GM18520 (cell line): ENCODE measurements around the gene HEPHL1.

Experiments
- ATAC-seq: cut with Tn5 transposase; IDR thresholded peaks from one replicate; pipeline ENCODE4 v1.9.1; 2021; ENCODE audit not compliant: unreplicated experiment

HEPHL1 gene

DNA sequence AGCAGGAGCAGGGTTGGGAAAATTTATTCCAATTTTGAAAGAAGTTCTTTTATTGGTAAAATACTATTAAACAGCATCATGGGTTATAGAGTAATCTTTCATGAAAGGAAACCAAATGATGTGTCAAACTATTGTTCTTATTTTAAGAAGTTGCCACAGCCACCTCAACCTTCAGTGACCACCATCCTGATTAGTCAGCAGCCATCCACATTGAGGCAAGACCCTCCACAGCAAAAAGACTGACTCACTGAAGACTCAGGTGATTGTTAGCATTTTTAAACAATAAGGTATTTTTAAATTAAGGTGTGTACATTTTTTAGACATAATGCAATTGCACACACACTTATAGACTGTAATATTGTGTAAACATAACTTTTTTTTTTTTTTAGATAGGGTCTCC, 3.7 kb upstream of the HEPHL1 start:
- ATAC-seq = no peak

DNA sequence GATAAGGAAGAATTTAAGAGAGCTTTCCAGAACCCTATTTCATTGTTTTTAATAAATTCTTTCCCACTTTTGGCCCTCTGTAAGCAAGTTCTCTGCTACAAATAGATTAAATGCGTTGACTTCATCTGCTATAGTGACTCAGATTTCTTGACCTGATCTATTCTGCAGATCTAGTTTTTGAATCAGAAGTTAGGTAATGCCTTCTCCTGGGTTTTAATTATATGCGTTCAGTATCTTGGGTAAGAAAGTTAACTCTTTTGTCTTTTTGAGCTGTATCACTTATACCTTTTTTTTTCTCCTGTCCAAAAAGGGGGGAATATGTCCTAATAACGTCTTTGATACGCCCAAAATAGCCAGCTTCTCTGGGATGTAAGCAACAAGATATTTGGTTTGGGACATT, 2.4 kb upstream of the HEPHL1 start:
- ATAC-seq = no peak

DNA sequence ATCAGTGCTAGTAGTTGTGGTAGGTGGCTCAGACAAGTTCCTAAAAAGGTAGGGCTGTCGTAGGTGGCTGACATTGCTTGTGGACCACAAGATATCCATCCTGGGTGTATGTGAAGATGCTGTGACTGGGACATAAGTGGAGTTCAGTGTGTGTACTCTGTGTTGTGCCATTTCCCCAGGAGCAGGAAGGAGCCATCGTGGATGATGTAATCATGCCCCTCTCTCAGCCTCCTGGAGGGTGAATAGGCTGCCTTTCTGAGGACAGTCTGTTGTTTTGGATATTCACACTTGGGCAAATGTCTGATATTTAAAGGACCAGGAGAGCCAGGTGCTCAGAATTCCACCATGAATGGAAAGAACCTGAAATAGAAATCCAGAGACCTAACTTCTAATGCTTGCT, 2.7 kb downstream of the HEPHL1 start:
- ATAC-seq = no peak

DNA sequence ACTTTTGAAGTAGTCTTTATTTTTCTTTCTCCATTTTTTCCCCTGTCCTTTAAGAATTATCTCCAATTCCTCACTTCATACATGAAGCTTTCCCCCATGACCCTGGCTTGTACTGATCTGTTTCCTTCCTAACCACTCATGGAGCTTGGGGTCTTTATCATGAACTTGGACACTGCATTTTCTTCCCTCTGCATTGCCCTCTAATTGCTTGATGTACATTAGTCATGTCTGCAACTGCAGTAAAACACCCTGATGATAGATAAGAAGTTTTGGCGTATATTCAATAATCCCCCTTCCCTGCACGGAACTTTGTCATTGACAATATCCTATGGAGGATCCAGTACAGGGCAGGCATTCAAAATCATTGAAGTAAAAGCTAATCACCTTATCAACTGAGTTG, 3.4 kb downstream of the HEPHL1 start:
- no peak for ATAC-seq

DNA sequence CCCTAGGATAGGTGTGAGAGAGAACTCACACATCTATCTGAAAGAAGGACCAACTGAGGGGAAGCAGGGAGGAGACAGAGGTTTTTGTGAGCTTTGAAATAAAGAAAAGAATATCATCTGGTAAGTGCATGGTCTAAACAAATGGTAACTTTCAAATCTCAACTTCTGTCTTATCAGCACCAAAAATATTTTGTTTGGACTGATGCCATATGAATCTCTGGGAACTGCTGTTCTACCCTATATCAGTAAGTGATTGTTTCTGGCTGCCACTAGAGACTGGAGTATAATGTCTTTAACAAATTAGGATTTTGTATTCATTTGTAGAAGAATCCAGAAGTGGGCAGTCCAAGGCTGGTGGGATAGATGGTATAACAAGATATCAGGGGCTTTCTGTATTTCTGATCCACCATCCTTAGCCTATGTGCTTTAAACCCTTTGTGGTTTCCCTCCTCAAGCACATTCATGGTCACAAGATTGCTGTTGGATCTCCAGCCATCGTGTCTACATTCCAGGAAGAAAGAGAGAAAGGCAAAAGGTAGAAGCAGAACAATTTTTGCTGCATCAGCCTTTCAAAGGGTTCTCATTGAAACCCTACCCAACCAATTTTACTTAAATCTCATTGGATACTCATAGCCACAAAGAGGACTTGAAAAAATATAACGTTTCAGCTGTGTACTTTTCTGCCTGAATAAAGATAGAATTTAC, 4.7 kb downstream of the HEPHL1 start:
- no peak for ATAC-seq

DNA sequence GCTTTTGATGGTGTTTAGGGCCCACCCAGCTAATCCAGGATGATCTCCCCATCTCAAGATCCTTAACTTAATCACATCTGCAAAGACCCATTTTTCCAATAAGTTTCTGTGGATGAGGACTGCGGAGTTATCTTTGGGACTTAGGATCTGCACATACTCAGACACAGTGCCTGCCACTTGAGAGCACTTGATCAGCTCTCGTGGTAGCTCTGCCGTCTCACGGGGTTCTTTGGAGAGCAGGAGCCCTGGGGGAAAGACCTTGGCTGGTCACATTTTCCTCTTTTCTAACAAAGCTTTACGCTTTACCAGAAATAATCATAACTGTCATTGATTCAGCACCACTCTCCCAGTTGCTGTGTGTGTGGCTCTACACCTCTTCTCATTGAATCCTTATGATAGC, 6.1 kb downstream of the HEPHL1 start:
- no peak for ATAC-seq

DNA sequence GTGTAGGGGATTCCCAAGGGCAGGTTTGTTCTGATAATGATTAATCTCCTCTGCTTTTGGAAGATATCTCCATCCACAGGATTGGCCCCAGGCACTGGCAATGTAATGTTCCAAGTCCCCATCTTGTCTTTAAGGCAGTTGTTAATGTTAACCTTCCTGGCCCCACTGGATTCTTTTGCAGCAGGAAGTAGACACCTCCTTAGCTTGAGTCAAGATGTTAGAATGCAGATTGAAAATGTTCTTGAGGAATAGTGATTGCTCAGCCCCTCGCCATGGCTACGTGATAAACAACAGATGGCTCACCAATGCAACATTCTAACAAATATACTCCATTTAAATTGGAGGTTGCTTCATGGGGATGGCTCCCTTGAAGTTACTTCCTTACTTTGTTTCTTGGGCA, 7.3 kb downstream of the HEPHL1 start:
- no peak for ATAC-seq

DNA sequence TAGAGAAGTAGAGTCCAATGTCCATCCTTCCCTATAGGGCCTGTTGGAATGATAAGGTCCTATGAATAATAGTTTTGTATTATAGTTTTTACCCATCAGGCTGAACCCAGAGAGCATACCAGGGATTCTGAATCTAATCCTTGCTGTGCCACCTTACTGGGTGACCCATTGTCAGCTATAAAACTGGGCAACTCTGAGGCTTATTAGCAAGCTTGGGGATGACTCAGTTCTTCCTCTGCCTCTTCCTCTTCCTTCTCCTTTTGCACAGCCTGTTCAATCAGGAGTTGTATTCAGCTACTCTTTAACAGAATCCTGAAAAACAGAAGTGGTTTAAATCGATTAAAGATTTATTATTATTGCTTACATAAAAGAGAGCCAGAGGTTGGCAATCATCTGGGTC, 8.9 kb downstream of the HEPHL1 start:
- ATAC-seq = no peak

DNA sequence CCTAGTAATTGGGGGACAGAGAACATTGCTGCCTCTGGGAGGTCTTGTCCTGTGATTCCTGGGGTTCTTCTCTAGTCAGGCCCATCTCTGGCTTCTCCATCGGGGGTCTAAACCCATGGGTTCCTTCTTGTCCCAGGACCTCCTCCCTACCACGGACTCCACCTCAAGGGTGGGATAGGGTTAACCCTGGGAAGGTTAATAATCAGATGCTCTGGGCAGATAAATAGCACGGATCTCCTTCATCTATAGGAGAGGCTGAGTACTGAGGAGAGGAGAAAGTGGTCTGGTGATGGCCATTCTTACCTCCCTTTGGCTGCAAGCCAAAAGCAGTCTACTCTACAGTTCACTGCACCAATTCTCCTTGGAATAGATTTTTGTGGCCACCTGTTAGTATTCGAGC, 10.5 kb downstream of the HEPHL1 start:
- ATAC-seq = no peak

DNA sequence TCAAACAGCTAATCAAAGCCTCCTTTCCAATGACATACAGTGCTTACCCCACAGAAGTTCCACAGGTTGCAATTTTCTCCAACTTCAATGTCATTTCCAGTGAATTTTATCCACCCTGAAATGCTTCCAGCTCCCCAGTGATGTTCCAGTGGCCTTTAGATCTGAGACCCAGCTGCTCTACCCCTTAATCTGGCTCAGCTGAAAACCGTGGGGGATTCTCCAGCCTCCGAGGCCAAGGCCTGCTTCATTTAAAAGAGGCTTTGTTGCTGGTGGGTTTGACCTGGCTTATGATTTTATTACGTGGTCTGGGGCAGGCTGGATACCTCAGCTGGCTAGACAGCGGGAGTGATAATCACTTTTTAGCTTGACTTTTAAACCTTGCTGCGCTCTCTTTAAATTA, 10.9 kb downstream of the HEPHL1 start:
- ATAC-seq = no peak

DNA sequence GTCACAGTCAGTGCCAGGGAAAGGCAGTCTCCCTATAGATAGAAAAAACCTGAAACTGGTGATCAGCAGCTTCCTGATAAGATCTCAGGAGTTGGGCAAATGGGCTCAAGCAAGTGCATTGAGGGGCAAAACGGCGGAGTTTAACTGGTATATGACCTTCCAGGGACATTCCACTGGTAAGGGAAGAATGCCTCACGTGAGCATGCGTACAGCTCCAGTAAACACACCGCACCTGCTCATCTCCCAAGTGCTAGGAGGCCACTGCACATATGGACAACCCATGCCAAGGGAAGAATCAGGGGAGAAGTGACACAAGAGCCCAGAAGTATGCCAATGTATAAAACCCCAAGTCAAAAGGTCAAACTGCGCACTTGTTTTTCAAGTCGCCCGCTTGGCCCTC, 11.6 kb downstream of the HEPHL1 start:
- ATAC-seq = no peak

DNA sequence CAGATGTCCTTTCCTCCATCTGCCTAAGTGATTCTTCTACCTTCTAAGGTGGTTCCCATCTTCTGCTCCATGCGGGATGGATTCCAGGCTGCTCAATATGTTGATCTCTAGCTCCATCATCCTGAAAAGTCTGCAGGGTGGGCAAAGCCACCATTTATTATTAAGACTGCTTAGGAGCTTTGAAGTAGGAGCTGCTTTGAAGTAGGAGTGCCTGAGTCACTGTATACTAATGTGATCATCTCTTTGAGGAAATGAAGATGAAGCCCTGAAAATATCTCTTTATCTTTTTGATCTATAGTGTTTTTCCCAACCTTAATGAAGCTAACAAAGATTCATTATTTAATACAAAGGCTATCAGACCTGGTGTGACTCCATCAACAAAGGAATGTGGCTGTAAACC, 13.1 kb downstream of the HEPHL1 start:
- no peak for ATAC-seq

DNA sequence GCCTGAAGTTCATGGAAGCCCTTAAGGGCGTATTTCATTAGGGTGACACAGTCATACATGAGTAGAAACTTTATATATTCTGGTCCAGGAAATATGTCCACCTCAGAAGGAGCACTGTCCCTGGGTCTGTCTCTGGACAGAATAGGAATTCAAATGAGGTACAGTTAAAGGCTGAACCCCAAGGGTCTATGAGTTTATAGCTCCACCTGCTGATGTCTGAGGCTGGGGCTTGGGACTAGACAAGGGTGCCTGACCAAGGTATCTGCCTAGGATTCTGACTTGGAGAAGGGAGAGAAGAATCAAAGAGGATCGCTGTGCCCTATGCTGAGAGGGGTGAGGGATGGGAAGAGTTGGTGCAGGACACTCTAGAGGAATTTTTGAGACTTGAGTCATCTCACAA, 14.9 kb downstream of the HEPHL1 start:
- no peak for ATAC-seq

DNA sequence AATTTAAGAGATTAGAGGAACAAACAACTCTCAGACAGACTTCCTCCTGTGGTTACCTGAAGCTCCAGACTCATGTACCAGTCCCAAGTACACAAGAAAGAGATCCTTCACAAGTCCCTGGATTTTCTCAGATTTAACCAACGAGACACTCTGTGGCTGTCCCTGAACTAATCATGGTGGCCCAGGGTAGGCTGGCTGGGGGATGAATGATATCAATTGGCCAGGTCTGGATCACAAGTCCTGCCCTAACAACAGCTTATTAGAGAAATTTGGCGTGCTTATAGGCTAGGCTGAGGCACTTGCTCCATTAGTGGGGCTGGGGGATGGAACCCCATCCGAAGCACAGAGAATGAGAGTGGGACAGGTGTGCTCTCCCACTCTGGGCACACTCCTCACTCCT, 22.1 kb downstream of the HEPHL1 start:
- ATAC-seq = no peak

DNA sequence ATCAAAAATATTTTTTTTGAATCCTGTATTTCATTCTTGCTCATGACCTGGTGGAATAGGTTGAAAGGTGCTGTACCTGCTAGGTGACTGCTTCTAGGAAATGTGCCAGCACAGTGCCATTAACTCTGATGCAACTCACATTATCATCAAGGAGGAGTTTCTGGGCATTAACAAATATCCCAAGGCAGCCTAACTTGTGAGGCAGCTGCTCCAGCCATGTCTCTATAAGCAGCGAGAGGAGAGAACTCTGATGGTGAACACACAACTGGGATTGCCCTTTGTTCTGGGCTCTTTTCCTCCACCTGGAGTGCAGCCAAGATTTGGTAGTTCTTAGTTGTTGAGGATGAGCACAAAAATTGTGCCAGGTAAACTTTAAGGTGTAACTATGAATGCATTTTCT, 25.6 kb downstream of the HEPHL1 start:
- no peak for ATAC-seq

DNA sequence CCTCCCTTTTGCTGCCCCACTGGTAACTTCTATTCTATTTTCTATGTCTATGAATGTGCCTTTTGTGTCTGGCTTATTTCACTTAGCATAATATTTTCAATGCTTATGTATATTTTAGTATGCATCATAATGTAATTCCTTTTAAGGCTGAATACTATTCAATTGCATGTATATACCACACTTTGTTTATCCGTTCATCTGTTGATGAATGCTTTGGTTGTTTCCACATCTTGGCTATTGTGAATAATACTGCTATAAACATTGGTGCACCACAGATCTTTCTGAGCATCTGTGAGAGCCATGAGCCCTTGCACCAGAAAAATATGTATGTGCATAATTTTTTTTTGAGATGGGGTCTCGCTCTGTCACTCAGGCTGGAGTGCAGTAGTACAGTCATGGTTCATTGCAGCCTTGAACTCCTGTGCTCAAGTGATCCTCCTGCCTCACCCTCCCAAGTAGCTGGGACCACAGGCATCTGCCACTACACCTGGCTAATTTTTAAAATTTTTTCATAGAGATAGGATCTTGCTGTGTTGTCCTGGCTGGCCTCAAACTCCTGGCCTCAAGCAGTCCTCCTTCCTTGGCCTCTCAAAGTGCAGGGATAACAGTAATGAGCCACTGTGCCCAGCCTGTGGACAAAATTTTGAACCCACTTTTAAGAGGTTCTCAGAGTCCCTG, 27.0 kb downstream of the HEPHL1 start:
- no peak for ATAC-seq

DNA sequence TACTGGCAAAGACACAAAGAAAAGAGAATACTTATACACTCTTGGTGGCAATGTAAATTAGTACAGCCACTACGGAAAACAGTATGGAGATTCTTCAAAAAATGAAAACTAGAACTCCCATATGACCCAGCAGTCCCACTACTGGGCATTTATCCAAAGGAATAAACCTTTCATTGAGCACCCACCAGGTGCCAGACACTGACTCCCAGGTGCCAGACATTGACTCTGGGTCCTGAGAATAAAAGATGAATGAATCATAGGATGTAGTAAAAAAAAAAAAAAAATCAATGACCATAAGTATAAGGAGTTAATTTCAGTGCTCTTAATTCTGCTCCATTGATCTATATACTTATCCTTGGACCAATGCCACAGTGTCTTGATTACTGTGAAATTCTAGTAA, 28.2 kb downstream of the HEPHL1 start:
- no peak for ATAC-seq

DNA sequence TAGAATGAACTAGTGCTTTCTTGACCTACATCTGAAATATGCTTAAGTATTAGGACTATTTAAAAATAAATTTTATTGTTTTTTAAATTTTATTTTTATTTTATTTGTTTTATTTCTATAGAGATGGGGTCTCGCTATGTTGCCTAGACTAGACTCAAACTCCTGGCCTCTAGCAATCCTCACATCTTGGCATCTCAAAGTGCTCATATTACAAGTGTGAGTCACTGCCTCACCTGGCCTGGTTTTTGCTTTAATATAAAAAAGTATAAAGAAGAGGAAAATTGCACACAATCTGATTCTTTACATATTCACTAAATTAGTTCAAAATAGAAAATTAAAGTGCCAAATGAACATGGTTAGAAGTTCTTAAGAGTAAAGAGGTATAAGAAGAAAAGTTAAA, 37.5 kb downstream of the HEPHL1 start:
- no peak for ATAC-seq

DNA sequence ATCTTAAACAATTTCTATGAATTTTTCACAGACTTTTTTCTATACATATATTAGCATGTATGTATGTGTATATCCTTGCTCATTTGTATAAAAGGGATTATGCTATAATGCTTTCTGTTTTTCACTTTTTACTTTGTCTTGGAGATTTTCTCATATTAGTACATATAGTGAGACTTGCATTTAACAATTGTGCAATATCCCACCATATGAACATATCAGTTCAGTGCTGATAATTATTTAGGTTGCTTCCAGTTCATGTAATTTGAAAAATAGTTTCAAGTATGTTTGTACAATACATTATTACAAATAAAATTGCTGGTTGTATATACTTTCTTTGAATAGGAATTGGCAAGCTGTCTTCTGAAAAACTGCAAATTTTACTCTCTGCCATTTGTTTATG, 37.9 kb downstream of the HEPHL1 start:
- ATAC-seq = no peak

DNA sequence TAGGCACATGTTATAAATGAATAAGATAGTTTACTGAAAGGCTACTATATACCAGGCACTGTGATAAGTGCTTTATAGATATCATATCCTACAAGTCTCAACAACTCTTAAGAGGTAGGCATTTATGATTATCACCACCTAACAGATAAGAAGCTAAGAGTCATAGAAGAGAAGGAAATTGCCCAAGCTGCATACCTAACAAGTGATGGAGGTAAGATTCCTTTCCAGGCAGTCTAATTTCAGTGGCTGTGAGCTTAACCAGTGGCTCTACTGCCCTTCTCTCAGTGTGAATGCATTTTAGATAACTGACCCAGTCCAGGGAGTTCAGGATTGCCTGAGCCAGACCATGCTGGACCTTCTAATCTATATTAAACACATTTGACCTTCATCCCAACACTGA, 39.2 kb downstream of the HEPHL1 start:
- no peak for ATAC-seq

DNA sequence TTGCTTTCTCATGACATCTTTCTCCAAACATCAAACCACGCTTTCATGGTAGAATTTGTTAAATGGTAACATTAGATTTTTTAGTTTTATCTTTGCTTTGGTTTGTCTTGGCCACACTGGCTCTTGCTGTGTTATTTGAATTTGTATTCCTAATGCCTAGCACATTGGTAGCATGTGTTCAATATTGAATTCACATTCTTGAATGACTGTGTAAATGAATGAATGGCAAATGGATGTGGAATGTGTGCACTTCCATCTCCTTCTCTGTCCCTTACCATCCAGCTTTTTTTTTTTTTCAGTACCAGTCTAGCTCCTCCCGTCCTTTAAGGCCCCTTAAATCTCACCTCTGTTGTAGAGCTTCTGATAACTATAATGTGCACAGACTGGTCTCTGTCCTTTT, 41.2 kb downstream of the HEPHL1 start:
- ATAC-seq = no peak

DNA sequence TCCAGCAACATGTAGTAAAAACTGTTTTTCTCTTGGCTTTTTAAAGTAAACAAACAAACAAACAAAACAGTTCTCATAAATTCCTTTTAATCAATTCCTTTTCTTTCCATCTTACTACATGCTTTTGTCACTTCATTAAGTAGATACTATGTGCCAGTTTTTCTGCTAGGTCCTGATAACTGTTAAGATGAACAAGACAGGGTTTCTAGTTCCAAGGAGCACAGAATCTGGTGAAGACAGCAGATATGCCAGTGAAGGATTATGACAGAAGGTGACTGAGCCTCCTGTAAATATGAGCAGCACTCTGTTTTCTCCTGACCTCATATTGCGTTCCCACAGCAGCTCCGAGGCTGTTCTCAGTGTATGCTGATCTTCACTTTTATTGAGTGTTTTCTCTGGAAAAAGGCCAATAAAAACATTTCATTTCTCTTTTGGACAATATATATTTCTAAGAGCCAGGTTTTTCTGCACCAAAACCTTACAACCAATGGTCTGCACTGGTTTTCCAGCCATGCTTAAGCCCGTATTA, 45.8 kb downstream of the HEPHL1 start:
- ATAC-seq = no peak

DNA sequence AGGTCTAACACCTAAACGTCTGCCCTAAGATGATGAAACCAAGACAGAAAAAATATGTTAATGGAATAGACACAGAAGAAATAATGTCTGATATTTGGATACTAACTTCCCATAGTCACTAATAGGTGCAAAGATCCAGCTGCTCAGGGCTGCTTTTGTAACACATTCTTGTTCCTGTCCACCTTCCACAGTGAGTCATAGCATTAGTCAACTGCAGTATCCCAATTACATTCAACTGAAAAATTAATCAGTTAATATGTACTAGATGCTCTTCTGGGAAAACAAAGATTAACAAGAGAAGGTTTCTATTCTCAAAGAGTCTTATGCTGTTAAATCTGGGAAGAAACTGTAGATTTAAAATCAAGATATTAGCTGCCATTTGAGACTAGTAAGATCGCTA, 47.6 kb downstream of the HEPHL1 start:
- ATAC-seq = no peak
